ENCODE data around the gene POPDC2.

GRCh38 chr3:119616056-119616455, 44.3 kb downstream of the POPDC2 start:
- no peak for TF ChIP-seq POLR2AphosphoS5 (IDR thresholded peaks at IDR 0.05; ENCODE audit: borderline replicate concordance, low read depth, low read length)
- TF ChIP-seq EZH2 (IDR thresholded peaks at IDR 0.05), result no peak

Measured in SK-N-MC (cell line).